HepG2 (cell line): Measurements from ENCODE around the gene ANKRD11.

Experiments used
- CTCF ChIP-seq: sonication (generic); formaldehyde crosslinking; IDR thresholded peaks from 2 replicates; pipeline ENCODE4 v1.5.0; 2020; ENCODE audit warnings: mild to moderate bottlenecking, missing genetic modification reagents, moderate library complexity
- ERF ChIP-seq: IDR thresholded peaks from 2 replicates; pipeline ENCODE4 v1.6.1; 2018; ENCODE audit warnings: missing biosample characterization, missing genetic modification reagents
- HDAC2 ChIP-seq: sonication (generic); formaldehyde crosslinking; IDR thresholded peaks from 2 replicates; pipeline ENCODE4 v1.4.0; 2020; ENCODE audit warnings: missing genetic modification reagents
- MEIS2 ChIP-seq: sonication (generic); formaldehyde crosslinking; IDR thresholded peaks from 2 replicates; pipeline ENCODE4 v1.9.0; 2021; ENCODE audit warnings: mild to moderate bottlenecking, missing genetic modification reagents
- MIXL1 ChIP-seq: IDR thresholded peaks from 2 replicates; pipeline ENCODE4 v1.6.1; 2016
- NR1H2 ChIP-seq: sonication (generic); formaldehyde crosslinking; IDR thresholded peaks from 2 replicates; pipeline ENCODE4 v1.8.1; 2022; ENCODE audit warnings: low read depth, missing genetic modification reagents, borderline replicate concordance
- ZBTB7B ChIP-seq: sonication (generic); formaldehyde crosslinking; IDR thresholded peaks from 2 replicates; pipeline ENCODE4 v1.4.0; 2020; ENCODE audit warnings: missing genetic modification reagents
- ZNF253 ChIP-seq: sonication (generic); formaldehyde crosslinking; IDR thresholded peaks from 2 replicates; pipeline ENCODE4 v1.8.0; 2022; ENCODE audit warnings: mild to moderate bottlenecking, missing genetic modification reagents, borderline replicate concordance
- ZNF678 ChIP-seq: sonication (generic); formaldehyde crosslinking; IDR thresholded peaks from 2 replicates; pipeline ENCODE4 v1.4.0; 2020; ENCODE audit warnings: mild to moderate bottlenecking, missing genetic modification reagents
- ZNF768 ChIP-seq: sonication (generic); formaldehyde crosslinking; IDR thresholded peaks from 2 replicates; pipeline ENCODE4 v1.4.0; 2020; ENCODE audit warnings: missing genetic modification reagents

GRCh38 chr16:89355686-89356085, 134.7 kb downstream of the ANKRD11 start:
- TF ChIP-seq ZBTB7B (CRISPR knock-in tag) (no peak), HDAC2 (CRISPR knock-in tag) (no peak), CTCF (no peak), ZNF253 (CRISPR knock-in tag) (no peak), ZNF768 (CRISPR knock-in tag) (no peak), MIXL1 (CRISPR knock-in tag) (no peak), ZNF678 (CRISPR knock-in tag) (no peak), MEIS2 (CRISPR knock-in tag) (no peak), ERF (no peak), NR1H2 (CRISPR knock-in tag) (no peak)
